Motor neuron (in vitro differentiated cells): ENCODE measurements around the gene GRK5. TPM values are rescaled to one million over a fixed set of nuclear protein-coding genes. Genes with fewer than 3 reads are reported as not detected.

Experiments
- ATAC-seq, 8 experiments: fragments of 200-7000 bp; cut with Tn5 transposase; replicated peaks in 6 of 8; 2 replicates each; pipeline ENCODE4 v1.8.0; 2021; ENCODE audit warnings: mild to moderate bottlenecking in 8 of 8, moderate library complexity in 8 of 8
- H3K27ac ChIP-seq, 2 donors: fragments of 250-450 bp; sonication (Bioruptor Pico); 2 replicates each; pipeline ENCODE4 v1.9.0; 2021; ENCODE audit warnings: antibody characterized with exemption in 2 of 2, mild to moderate bottlenecking in 2 of 2, moderate library complexity in 1 of 2
- H3K4me1 ChIP-seq, 2 donors: fragments of 250-450 bp; sonication (Bioruptor Pico); replicated peaks in 1 of 2; 2 replicates each; pipeline ENCODE4 v1.6.1; 2021; ENCODE audit warnings: antibody characterized with exemption in 2 of 2, mild to moderate bottlenecking in 2 of 2, moderate library complexity in 1 of 2
- H3K4me3 ChIP-seq, 5 donors: fragments of 250-450 bp; sonication (Bioruptor Pico); 2 replicates each; pipeline ENCODE4 v1.9.0; 2021; ENCODE audit warnings: antibody characterized with exemption in 5 of 5, mild to moderate bottlenecking in 5 of 5, moderate library complexity in 4 of 5
- WGBS, 10 experiments: fragments of 450-650 bp; shearing (Covaris generic); methylation state at CpG; one replicate each; pipeline ENCODE4 v1.0.0; 2022; 5-methylcytosine and 5-hydroxymethylcytosine counted together
- in situ Hi-C, 9 experiments: fragments of 400-800 bp; cut with MboI; loops; one replicate each; pipeline ENCODE4 v1.15.0; 2021; ENCODE audit warnings: low sequenced_read_pairs in 9 of 9, low pct_unique_long_range_greater_than_20kb in 2 of 9; ENCODE audit not compliant: unreplicated experiment in 9 of 9
- total RNA-seq, 8 experiments: library from RNA; unstranded; fragments of 300-600 nt; gene quantifications; 2 replicates each; pipeline versions ENCODE4 v1.2.3 to v1.2.4, GENCODE V29; 2022

Gene GRK5
- total RNA-seq, 8 experiments from 2014 or later = 4.0 to 27.2 (median 11.1) TPM

DNA sequence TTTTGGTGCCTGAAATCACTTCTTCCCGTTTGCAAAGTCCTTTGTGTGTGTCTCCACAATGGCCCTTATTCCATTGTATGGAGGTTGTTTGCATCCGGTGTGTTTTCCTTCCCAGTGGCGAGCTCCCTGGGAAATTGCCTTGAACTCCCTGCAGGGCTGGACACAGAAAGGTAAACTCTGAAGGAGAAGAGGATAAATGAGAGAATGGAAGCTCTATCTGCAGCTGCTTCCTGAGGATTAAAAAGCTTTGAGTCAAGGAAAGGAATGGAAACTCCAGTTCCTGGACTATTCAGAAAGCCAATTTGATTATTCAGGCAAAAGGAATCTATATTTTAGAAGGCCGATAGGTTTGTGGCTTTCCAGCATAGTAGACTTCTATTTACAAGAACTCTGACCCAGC, 4.4 kb upstream of the GRK5 start:
- no peak for ATAC-seq
- 27 to 100% (median 49%) methylated on average over 1 to 4 of the region's 4 CpGs for WGBS, 10 experiments
- in situ Hi-C loops = loop anchor here in 7 of 9 experiments (25.0 kb wide), 2 partner anchors 209 to 234 kb away; no protein-coding TSS in a partner anchor
- Histone ChIP-seq H3K27ac (no peak overlapping the region), H3K4me1 (peaks cover 0 to 7% of the 10 kb centered on the region in 2 donors), H3K4me3 (no peak overlapping the region)

DNA sequence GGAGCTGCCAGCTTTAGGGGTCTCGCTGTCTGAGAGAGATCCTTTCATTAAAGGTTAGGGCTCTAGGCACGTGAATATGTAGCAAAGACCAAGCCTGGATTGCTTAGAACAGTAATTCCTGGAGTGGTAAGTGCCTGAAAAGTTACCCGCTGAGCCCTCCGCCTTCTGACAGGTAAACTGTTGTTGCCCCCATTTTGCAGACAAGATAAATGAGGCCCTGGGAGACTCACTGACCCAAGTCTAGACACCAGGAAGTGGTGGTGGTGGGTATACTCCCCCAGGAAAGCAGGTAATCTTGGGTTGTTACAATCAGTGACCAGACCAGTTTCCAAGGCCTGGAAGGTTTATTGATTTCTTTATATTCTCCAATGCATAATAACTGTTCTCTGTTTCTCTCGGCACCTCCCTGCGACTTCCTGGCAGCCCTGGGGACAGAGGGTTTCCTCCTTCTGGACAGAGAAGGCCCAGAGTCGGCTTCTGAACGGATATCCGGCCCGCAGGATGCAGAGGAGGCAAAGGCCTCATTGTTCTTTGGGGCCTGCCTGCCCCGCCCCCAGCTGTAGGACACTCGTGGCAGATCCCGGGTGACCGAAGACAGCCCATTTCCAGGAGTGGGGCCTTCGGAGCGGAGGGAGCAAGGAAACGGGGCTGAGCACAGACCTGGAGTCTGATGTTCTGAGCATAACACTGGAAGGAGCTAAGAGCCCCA, 1.3 kb upstream of the GRK5 start:
- WGBS, 10 experiments = 18 to 86% (median 48%) methylated on average over 1 to 10 of the region's 17 CpGs; no CpG with 5 or more reads in 3 of the 10 experiments
- Histone ChIP-seq H3K27ac (peak overlapping the region in 1 of 2 donors; percentile 83), H3K4me3 (peak overlapping the region; percentile 62 to 90 (median 70)), H3K4me1 (peaks cover 14 to 18% of the 10 kb centered on the region in 2 donors)
- ATAC-seq = peak in 2 of 8 experiments; percentile 0
- in situ Hi-C loops = loop anchor here in 7 of 9 experiments (25.0 kb wide), 2 partner anchors 206 to 231 kb away; no protein-coding TSS in a partner anchor

DNA sequence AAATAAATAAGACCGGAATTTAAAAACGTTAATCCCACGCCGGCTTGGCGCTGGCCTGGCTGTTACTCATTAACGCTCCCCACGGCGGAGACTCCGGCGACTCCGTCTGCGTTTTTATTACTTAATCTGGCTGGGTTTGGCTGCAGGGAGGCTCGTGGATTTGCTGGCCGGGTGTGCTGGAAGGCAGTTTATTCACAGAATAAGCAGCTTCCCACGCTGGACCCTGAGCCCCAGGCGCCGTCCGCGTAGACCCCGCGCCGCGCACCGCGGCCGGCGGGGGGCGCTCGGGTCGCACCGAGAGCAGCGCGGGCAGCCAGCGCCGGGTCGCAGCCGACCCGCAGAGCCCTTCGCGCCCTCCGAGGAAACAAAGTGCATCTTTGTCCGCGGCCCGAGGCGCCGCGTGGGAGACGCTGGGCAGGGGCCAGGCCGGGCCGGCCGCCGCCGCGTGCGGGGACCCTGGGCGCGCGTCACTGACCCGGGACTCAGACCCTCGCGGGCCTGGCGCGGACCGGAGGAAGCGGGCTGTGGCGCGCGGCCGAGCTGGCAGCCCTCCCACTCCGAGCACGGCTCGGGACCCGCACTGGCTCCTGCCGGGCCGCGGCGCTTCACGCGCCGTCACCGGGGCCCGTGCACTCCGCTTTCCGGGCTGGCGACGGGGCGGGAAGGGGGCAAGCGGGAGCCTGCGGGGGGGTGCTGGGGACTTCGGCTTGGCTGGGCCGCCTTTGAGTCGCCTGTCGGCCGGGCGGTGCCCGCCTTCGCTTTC, 587 bp upstream of the GRK5 start:
- in situ Hi-C loops = loop anchor here in 7 of 9 experiments (25.0 kb wide), 2 partner anchors 206 to 231 kb away; no protein-coding TSS in a partner anchor
- H3K27ac ChIP-seq = peak overlapping the region; percentile 83 to 86
- peaks cover 20 to 22% of the 10 kb centered on the region in 2 donors for H3K4me1 ChIP-seq
- ATAC-seq = peak; percentile 51 to 70 (median 62)
- WGBS, 10 experiments = 0 to 21% (median 1%) methylated on average over 1 to 21 of the region's 97 CpGs; no CpG with 5 or more reads in 5 of the 10 experiments
- peak overlapping the region; percentile 62 to 90 (median 70) for H3K4me3 ChIP-seq

DNA sequence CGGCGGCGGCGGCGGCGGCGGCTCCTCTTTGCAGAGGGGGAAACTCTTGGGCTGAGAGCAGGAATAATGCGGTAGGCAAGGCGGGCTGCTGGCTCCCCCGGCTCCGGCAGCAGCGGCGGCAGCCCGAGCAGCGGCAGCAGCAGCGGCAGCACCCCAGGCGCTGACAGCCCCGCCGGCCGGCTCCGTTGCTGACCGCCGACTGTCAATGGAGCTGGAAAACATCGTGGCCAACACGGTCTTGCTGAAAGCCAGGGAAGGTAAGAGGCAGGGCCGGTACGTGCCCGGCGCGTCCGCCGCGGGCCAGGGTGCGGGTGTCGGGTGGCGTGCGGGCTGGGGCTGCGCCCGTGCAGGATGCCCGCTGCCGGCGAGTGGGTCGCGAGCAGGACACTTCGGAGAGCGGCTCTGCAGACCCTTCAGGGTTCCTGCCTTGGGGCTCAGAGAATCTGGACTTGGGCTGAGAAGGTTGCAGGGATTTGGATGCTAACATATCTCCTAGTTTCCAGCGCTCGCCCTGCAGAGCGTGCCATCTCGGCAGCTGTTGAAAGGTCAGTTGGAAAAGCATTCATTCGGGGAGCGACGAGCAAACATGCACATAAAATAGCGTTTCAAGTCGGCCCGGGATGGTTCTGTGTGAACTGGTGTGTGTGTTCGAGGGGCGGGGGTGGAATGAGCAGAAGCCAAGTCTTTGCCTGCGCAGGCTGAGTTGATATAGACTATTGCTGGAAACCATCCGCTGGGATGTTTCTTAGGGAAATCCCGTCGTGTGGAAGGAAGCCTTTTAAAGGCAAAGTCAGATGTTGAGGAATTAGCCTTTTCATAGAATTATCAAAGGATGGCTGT, 562 bp downstream of the GRK5 start:
- WGBS, 10 experiments = 0% methylated on average over 2 to 11 of the region's 62 CpGs; no CpG with 5 or more reads in 3 of the 10 experiments

DNA sequence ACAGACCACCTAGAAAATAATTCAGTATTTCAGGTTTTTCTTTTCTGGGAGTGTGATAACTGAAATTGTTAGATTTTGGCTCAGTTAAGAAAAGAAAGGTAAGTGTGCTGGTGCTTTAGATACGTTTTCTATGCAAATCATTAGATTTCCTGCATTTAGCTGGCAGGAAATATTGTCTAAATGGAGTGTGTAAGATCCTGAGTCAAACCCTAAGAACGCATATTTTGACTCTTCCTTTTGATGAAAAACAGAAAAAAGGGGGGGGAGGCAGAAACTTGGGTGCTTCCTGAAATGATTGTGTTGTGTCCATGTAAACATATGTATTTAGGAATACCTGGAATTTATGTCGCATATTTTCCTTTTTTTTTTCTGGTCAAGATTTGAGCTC, 1.2 kb downstream of the GRK5 start:
- Histone ChIP-seq H3K27ac (no peak overlapping the region), H3K4me1 (peaks cover 26 to 27% of the 10 kb centered on the region in 2 donors), H3K4me3 (peak overlapping the region; percentile 62 to 90 (median 70))
- in situ Hi-C loops = loop anchor here in 7 of 9 experiments (25.0 kb wide), 2 partner anchors 204 to 229 kb away; no protein-coding TSS in a partner anchor
- no peak for ATAC-seq
- WGBS, 10 experiments = 0 to 11% (median 1%) methylated on average over 1 to 3 of the region's 3 CpGs

More for the DNA sequence above, 562 bp downstream of the GRK5 start:
- Histone ChIP-seq H3K4me3 (peak overlapping the region; percentile 62 to 90 (median 70)), H3K27ac (peak overlapping the region; percentile 27 to 62), H3K4me1 (peaks cover 27% of the 10 kb centered on the region in 2 donors)
- in situ Hi-C loops = loop anchor here in 7 of 9 experiments (25.0 kb wide), 2 partner anchors 204 to 229 kb away; no protein-coding TSS in a partner anchor
- ATAC-seq = peak; percentile 5 to 47 (median 40)

DNA sequence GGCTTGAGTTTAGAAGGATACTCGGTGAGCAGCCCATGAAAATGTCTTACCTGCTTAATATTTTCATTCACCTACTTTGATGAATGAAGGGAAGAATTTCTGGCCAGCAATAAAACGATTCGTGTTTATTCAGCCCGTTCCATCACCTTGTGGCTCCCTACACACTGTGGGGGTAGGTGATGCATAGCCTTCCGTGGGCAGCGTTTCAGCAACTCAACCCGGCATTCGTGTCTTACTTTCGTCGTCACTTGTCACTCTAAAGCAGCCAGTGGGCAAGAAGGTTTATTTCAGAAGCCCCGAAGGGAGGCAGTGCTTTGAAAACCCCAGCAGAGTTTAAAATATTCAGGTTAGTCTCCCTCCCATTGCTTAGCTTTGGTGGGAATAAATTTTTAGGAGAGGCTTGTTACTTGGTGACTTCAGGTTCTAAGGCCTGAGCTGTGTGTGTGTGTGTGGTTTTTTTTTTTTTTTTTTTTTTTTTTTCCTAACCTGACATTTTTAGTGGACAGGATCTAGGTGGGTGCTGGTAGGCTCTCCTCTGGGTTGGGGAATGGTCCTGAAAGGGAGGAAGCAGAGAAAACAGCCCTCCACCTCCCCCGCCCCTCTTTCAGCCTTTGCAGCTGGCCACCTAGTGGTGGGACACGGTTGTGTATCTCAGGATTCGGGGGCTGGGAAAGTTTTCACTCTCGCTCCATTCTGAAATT, 1.8 kb downstream of the GRK5 start:
- Histone ChIP-seq H3K4me3 (peak overlapping the region; percentile 62 to 90 (median 70)), H3K27ac (no peak overlapping the region), H3K4me1 (peaks cover 26 to 27% of the 10 kb centered on the region in 2 donors)
- peak in 2 of 8 experiments; percentile 0 to 6 for ATAC-seq
- WGBS, 10 experiments = 5 to 26% (median 15%) methylated on average over 1 to 12 of the region's 15 CpGs; no CpG with 5 or more reads in 2 of the 10 experiments
- in situ Hi-C loops = loop anchor here in 7 of 9 experiments (25.0 kb wide), 2 partner anchors 203 to 228 kb away; no protein-coding TSS in a partner anchor

DNA sequence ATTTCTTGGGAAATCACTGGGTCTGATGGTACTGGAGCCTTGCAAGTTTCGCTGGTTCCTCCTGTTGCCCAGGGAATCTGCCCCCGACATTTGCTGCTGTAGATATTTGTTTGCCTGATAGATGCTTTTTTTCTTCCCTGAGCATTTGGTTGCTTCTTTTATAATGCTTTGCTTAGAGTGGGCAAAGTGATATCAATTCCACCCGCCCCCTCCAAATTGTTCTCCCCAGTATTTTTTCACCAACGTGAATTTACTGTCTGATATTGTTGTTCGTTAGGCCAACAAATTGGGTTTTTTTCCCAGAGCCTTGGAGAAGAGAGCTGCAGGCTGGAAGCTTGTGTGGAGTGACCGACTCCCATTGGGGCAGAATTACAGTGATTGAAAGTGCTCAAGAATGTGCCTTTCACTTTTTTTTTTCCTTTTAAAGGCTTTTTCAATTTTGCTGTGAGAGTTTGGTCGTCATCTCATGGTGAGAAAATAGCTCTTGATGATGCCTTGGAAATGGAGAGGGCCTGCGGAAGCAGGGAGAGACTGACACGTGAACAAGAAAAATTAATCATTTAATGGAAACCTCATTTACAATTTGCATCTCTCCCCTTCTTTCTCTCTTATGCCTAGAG, 2.5 kb downstream of the GRK5 start:
- in situ Hi-C loops = loop anchor here in 7 of 9 experiments (25.0 kb wide), 2 partner anchors 202 to 227 kb away; no protein-coding TSS in a partner anchor
- Histone ChIP-seq H3K4me1 (peaks cover 26 to 27% of the 10 kb centered on the region in 2 donors), H3K27ac (peak overlapping the region in 1 of 2 donors; percentile 0), H3K4me3 (peak overlapping the region; percentile 62 to 90 (median 70))
- no peak for ATAC-seq
- WGBS, 10 experiments = 0 to 52% (median 15%) methylated on average over 3 to 9 of the region's 9 CpGs

DNA sequence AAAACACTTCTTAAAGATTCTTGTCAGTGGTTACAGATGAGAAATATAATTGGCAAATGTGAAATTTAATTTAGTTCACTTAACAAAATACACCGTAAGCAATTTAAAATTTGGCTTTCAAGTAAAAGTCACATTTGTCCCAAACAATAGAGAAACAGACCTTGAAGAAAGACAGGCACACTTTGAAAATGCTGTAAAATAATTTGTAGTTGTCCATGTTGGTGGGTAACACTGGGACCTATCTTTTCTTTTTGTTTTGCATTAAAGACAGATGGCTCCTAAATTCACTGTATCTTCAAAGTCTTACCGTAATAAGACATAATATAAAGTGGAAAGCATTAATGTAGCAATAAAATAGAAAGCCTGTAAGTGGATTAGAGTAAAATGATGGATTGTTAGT, 3.3 kb downstream of the GRK5 start:
- in situ Hi-C loops = loop anchor here in 7 of 9 experiments (25.0 kb wide), 2 partner anchors 202 to 227 kb away; no protein-coding TSS in a partner anchor
- no peak for ATAC-seq
- no peak overlapping the region for H3K4me3 ChIP-seq
- WGBS, 10 experiments = 30 to 100% (median 47%) methylated on average over 2 of the region's 2 CpGs
- peaks cover 26 to 27% of the 10 kb centered on the region in 2 donors for H3K4me1 ChIP-seq
- no peak overlapping the region for H3K27ac ChIP-seq

DNA sequence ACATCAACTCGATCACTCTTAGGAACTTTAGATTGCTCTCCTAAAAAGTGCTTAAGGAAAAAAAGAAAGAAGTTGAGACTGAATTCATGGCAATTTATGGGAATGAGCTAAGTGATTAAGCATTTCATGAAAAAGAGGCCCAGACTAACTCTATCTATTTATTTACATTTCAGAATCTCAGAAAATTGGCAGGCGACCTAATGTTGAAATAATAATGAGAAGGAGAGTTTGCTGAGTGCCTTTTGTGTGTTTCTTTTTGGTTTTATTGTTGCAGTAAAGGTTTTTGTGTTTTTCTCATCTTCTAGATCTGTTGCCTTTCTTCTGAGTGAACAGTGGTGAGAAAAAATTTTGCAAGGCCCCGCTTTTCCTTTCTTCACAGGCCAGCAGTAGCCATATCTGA, 3.8 kb downstream of the GRK5 start:
- H3K4me1 ChIP-seq = peaks cover 25 to 27% of the 10 kb centered on the region in 2 donors
- WGBS, 10 experiments = 43 to 86% (median 69%) methylated on average over 1 to 3 of the region's 3 CpGs
- in situ Hi-C loops = loop anchor here in 7 of 9 experiments (25.0 kb wide), 2 partner anchors 201 to 226 kb away; no protein-coding TSS in a partner anchor
- ATAC-seq = no peak
- no peak overlapping the region for H3K27ac ChIP-seq
- H3K4me3 ChIP-seq = no peak overlapping the region

DNA sequence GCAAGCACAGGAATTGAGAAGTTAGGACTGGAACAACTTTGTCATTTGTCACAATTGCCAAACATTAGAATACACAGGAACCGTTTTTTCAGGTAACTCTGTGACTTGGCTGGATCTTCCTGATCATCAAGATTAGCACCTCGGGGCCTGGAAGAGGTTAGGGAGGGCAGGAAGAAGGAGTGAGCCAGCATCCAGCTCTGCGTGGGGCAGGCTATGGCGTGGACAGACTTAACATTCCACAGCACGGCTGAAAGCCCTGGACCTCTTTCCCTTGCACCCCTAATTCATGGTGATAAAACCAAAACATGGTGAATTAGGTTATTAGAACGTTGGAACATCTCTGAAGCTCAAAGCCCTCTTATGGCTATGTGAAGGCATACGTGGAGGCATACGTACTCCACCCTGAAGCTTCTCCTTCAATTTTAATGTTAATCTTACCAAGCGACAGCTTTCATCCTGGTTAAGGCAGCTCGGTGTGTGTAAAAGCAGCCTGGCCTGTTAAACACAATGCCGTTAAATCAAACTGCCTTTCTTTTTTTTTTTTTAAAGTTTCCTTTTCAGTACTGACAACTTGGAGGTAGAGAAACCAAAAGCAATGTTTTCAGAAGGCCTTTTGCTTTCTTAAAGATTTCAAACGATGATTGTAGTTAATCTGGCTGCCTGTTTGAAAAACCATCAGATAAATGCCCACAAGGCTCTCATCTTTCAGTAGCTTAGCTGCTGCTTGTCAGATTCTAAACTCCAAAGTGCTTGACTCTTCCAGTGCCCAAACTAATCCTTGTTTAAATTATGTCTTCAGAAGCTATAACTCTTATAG, 4.5 kb downstream of the GRK5 start:
- H3K4me3 ChIP-seq = no peak overlapping the region
- ATAC-seq = no peak
- WGBS, 10 experiments = 4 to 87% (median 48%) methylated on average over 3 to 12 of the region's 12 CpGs; no CpG with 5 or more reads in 2 of the 10 experiments
- in situ Hi-C loops = loop anchor here in 7 of 9 experiments (25.0 kb wide), 2 partner anchors 200 to 225 kb away; no protein-coding TSS in a partner anchor
- no peak overlapping the region for H3K27ac ChIP-seq
- peaks cover 21 to 27% of the 10 kb centered on the region in 2 donors for H3K4me1 ChIP-seq
